ENCODE results near the gene RHOB.
"Not testable (repeated sequence)": the region's sequence is repeated elsewhere in the genome, so short reads cannot be mapped to it uniquely, and the experiment has no call there.

The RHOB gene

DNA sequence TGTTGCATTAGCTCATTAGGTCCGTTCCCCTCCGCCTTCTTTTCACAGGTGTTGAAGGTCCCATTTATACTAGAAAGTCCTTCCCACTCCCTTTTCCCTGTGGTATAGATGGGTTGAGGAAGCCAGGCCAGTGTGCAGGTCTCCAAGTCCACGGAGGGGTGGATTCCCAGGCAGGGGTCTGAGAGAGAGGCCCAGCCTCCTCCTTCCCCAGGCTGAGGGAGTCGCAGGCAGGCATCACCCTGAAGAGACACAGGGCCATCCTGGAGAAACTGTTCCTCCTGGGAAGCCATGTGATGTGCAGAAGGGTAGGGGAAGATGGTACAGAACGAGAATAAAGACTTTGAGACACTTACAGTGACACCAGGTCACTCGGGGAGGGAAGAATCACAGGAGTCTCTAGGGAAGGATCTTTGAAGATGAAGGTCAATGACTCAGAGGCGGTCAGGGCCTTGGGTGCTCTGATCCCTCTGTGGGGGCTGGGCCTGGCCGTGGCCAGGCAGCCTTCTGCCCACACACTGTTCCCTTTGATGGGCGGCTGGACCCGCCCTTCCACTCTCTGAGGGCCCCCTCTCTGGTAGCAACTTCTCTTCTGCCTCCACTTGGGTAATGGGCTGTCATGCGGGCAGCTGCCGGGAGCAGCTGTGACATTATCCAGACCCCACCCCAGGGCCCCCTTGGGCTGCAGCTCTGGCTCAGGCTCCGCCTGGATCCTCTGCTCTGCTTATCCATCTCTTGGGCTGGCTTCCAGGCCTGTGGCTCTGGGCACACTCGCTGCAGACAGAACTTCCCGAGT, 45.1 kb downstream of the RHOB start:
- no peak for DNase-seq (ENCODE audit: insufficient read length)
- no peak for TF ChIP-seq TAF1 (IDR thresholded peaks at IDR 0.05; ENCODE audit: borderline replicate concordance, low read depth, low read length)
- TF ChIP-seq POLR2A (IDR thresholded peaks at IDR 0.05; ENCODE audit: low read depth, low read length) = no peak
- no peak for TF ChIP-seq POLR2AphosphoS5 (IDR thresholded peaks at IDR 0.05; ENCODE audit: low read depth, low read length)
- no peak for FAIRE-seq

DNA sequence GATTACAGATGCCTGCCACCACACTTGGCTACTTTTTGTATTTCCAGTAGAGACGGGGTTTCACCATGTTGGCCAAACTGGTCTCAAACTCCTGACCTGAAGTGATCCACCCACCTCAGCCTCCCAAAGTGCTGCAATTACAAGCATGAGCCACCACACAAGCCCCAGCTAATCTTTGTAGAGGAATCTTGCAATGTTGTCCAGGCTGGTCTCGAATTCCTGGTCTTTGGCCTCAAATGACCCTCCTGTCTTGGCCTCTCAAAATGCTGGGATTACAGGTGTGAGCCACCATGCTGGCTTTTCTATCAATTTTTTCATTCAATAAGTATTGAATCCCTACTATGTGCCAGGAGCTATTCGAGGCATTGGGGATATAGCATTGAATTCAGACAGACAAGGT, 46.2 kb downstream of the RHOB start:
- FAIRE-seq; DNase-seq (ENCODE audit: insufficient read length): not testable (repeated sequence)

DNA sequence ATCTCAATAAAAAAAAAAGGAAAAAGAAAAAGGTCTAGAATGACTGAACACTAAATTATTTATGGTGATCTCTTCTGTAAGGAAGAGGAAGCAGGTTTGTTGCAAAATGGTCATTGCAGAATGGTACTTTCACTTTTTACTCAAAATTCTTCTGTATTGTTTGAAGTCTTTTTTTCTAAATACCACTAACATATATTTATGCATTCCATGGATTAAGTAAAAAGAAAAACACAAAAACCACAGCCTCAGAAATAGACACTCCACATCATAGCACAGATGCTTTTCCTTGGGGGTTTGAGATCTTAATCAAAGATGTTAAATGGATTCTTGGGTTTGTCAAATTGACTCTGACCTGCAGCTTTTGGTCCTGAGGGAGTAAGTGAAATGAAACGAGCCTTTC, 47.4 kb downstream of the RHOB start:
- DNase-seq (ENCODE audit: insufficient read length) = no peak
- no peak for TF ChIP-seq TAF1 (IDR thresholded peaks at IDR 0.05; ENCODE audit: borderline replicate concordance, low read depth, low read length)
- no peak for TF ChIP-seq POLR2AphosphoS5 (IDR thresholded peaks at IDR 0.05; ENCODE audit: low read depth, low read length)
- TF ChIP-seq POLR2A (IDR thresholded peaks at IDR 0.05; ENCODE audit: low read depth, low read length) = no peak
- FAIRE-seq = no peak

DNA sequence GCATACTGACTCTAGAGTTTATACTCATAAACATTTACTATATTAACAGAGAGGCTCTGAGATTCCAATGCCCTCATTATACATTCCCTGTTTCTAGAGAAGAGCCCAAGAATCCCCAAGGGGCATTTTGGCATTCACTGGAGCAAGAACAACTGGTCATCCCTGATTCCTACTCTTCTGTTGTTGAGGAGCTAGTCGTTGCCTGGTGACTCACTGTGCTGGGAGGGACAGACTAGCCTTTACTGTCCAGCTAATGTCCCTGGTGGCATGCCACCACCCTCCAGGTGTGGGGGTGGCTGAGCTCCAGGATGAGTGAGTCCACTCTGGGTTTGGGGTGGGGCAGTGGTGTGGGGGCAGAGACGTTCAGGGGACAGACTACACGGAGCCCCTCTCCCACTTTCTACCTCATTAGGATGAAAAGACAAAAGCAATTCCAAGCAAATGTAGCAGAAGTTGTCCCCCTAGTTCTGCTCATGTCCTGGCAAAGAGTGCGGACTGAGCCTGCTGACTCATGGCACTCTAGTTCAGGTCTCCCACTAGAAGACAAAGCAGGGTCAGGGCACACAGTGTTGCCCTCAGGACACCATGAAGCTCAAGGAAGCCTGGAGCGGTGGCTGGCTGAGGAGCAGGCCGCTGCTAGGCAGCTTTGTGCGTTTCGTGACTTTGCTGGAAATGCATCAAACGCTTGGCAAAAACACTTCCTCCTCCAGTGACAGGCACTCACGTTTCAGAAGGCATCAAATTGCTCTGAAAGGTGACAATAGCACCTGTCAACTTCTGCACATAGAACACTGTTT, 49.4 kb downstream of the RHOB start:
- TF ChIP-seq POLR2A (IDR thresholded peaks at IDR 0.05; ENCODE audit: low read depth, low read length) = no peak
- no peak for TF ChIP-seq POLR2AphosphoS5 (IDR thresholded peaks at IDR 0.05; ENCODE audit: low read depth, low read length)
- DNase-seq (ENCODE audit: insufficient read length) = no peak
- no peak for FAIRE-seq

DNA sequence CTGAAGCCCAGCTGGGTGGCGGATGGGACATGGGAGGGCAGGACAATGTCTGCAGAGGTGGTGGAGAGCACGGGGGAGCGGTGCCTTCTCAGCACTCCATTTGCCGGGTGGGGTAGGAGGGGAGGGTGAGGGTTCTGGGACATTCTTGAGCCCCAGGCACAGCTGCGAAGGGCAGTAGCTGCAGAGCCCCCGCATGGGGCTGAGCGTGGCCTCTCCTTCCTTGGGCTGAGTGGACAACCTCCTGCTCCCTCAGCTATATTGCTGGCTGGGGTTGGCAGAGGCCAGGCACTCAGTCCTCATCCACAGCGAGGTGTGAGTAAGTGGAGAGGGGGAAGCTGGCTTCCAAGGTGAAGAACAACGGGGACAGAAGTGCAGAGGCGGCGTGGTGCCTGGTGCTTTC, 50.1 kb downstream of the RHOB start:
- DNase-seq (ENCODE audit: insufficient read length) (no peak), FAIRE-seq (no peak)
- TF ChIP-seq POLR2AphosphoS5 (IDR thresholded peaks at IDR 0.05; ENCODE audit: low read depth, low read length) (no peak), TAF1 (IDR thresholded peaks at IDR 0.05; ENCODE audit: borderline replicate concordance, low read depth, low read length) (no peak), POLR2A (IDR thresholded peaks at IDR 0.05; ENCODE audit: low read depth, low read length) (no peak)

Data from GM12892 (cell line).